IPS-18a (cell line): ENCODE data around the gene HRH3.
A peak's percentile ranks its signal among the peaks of the same experiment; 100 is the strongest.

Experiments
- H3K27ac ChIP-seq: one replicate; pipeline ENCODE4 v1.5.1; 2013; ENCODE audit warnings: low read length
- H3K27me3 ChIP-seq: one replicate; pipeline ENCODE4 v1.6.1; 2013; ENCODE audit warnings: mild to moderate bottlenecking, low read length; ENCODE audit not compliant: control insufficient read depth, insufficient read depth
- H3K36me3 ChIP-seq: one replicate; pipeline ENCODE4 v1.6.1; 2013; ENCODE audit warnings: low read depth, low read length; ENCODE audit not compliant: control insufficient read depth
- H3K4me1 ChIP-seq: one replicate; pipeline ENCODE4 v1.6.1; 2013; ENCODE audit warnings: low read depth, low read length; ENCODE audit not compliant: control insufficient read depth
- H3K4me3 ChIP-seq: one replicate; pipeline ENCODE4 v1.5.1; 2013; ENCODE audit warnings: low read length
- H3K9ac ChIP-seq: one replicate; pipeline ENCODE4 v1.6.1; 2013; ENCODE audit warnings: mild to moderate bottlenecking, low read length, moderate library complexity
- H3K9me3 ChIP-seq: one replicate; pipeline ENCODE4 v1.6.1; 2013; ENCODE audit warnings: low read depth, low read length; ENCODE audit not compliant: control insufficient read depth

Gene HRH3

GRCh38 chr20:62220666-62221568 lies 839 bp upstream of the HRH3 start:
- H3K36me3 ChIP-seq = no peaks in the 10 kb centered on the region
- H3K4me3 ChIP-seq = peak overlapping the region; percentile 49
- H3K4me1 ChIP-seq = peaks cover 10% of the 10 kb centered on the region
- H3K27me3 ChIP-seq = peaks cover 63% of the 10 kb centered on the region
- H3K27ac ChIP-seq = no peak overlapping the region
- no peak overlapping the region for H3K9ac ChIP-seq
- H3K9me3 ChIP-seq = no peaks in the 10 kb centered on the region

DNA sequence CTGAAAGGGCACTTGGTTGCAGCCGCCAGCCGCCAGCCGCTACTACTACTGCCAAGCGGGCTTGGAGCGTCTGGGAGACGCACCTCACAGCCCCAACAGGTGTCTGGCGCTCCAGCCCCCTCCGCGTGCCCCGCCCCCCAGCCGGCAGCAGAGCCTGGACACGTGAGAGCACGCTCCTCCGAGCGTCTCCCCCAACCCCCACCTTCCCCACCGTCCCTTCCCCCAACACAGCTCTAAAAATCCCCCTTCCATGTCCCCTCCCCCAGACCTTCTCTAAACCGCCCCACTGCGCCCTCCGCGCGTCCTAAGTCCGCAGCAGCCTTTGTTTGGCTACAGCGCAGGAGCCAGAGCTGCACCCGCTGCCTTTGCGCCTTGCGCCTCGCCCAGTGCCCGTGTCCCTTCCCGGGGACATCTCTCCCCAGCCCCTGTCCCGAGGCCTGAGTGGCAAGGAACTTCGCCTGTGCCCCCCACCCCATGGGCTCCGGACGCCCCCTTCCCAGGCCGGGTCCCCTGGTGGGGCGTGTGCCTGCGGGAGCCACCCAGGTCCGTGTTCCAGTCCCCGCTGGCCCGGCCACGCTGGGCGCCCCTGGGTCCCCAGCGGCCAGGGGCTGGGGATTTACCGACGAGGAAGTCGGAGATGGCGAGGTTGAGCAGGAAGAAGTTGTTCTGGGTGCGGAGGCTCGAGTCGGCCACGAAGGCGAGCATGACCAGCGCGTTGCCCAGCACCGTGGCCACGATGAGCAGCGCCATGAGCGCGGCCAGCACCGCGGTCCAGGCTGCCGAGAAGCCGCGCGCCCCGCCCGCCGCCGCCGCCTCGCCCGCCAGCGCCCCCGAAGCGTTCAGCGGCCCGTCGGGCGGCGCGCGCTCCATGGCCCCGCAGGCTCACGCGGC lies 732 bp downstream of the HRH3 start:
- peak overlapping the region; percentile 42 for H3K9ac ChIP-seq
- no peaks in the 10 kb centered on the region for H3K36me3 ChIP-seq
- peaks cover 63% of the 10 kb centered on the region for H3K27me3 ChIP-seq
- peak overlapping the region; percentile 56 for H3K4me3 ChIP-seq
- H3K27ac ChIP-seq = no peak overlapping the region
- peaks cover 10% of the 10 kb centered on the region for H3K4me1 ChIP-seq
- no peaks in the 10 kb centered on the region for H3K9me3 ChIP-seq

- H3K27me3 ChIP-seq = peaks cover 56% of the 10 kb centered on the region
These were observed 1.9 kb downstream of the HRH3 start for GRCh38 chr20:62217913-62218773.

GRCh38 chr20:62216636-62217566 lies 3.2 kb downstream of the HRH3 start:
- no peak overlapping the region for H3K27ac ChIP-seq
- H3K36me3 ChIP-seq = no peaks in the 10 kb centered on the region
- peaks cover 46% of the 10 kb centered on the region for H3K27me3 ChIP-seq
- no peaks in the 10 kb centered on the region for H3K9me3 ChIP-seq
- no peak overlapping the region for H3K4me3 ChIP-seq
- H3K4me1 ChIP-seq = peaks cover 10% of the 10 kb centered on the region
- no peak overlapping the region for H3K9ac ChIP-seq

More at GRCh38 chr20:62217913-62218773, 1.9 kb downstream of the HRH3 start:
- H3K9ac ChIP-seq = no peak overlapping the region
- no peak overlapping the region for H3K27ac ChIP-seq
- H3K4me1 ChIP-seq = peaks cover 10% of the 10 kb centered on the region
- H3K4me3 ChIP-seq = peak overlapping the region; percentile 56
- H3K9me3 ChIP-seq = no peaks in the 10 kb centered on the region
- no peaks in the 10 kb centered on the region for H3K36me3 ChIP-seq

- Histone ChIP-seq H3K36me3 (no peaks in the 10 kb centered on the region), H3K27ac (no peak overlapping the region), H3K9ac (no peak overlapping the region), H3K9me3 (no peaks in the 10 kb centered on the region), H3K4me3 (no peak overlapping the region), H3K4me1 (peaks cover 9% of the 10 kb centered on the region), H3K27me3 (peaks cover 38% of the 10 kb centered on the region)
These were observed 4.0 kb downstream of the HRH3 start for GRCh38 chr20:62215991-62216635.

GRCh38 chr20:62215020-62215990 lies 4.8 kb downstream of the HRH3 start:
- Histone ChIP-seq H3K27me3 (peaks cover 30% of the 10 kb centered on the region), H3K27ac (no peak overlapping the region)

DNA sequence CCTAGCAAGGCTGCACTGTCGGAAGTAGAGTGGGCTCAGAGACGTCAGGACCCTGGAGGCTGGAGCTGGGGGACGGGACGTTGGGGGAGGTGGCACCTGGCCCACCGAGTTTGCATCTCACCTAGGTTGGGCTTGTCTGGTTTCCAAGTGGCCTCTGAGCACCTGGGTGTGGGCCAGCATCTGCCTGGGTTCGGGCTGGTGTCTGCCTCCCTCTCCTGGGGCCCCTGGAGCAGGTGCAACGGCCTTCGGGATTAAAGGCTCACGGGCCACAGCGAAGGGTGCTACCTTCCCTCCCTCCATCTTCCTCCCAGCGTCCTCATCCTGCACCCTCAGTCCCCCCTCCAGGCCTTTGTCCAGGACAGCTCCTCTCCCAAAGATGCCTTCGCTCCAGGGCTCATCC lies 6.0 kb downstream of the HRH3 start:
- Histone ChIP-seq H3K9ac (no peak overlapping the region), H3K36me3 (no peaks in the 10 kb centered on the region), H3K27me3 (peaks cover 23% of the 10 kb centered on the region), H3K4me3 (no peak overlapping the region), H3K4me1 (peaks cover 6% of the 10 kb centered on the region), H3K27ac (no peak overlapping the region), H3K9me3 (no peaks in the 10 kb centered on the region)

More at GRCh38 chr20:62215020-62215990, 4.8 kb downstream of the HRH3 start:
- peaks cover 6% of the 10 kb centered on the region for H3K4me1 ChIP-seq
- no peaks in the 10 kb centered on the region for H3K9me3 ChIP-seq
- H3K4me3 ChIP-seq = no peak overlapping the region
- no peaks in the 10 kb centered on the region for H3K36me3 ChIP-seq
- no peak overlapping the region for H3K9ac ChIP-seq

DNA sequence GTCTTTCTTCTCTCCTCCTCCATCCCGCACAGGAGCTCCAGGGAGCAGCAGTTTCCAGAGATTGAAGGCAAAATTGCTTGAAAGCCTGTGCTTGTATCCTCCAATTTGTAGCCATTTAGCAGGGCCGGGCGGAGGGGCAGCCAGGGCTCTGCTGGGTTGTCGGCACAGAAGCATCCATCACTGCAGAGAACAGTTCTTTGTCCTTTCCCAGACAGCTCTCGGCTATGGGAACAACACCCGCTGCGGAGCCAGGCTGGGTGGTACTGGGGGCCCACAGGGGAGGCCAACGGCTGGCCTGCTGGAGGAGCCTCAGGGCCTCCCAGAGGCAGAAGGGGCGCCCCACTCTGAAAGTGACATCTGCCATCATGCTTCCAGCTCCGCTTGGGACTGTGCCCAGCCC lies 7.8 kb downstream of the HRH3 start:
- Histone ChIP-seq H3K9ac (no peak overlapping the region), H3K9me3 (no peaks in the 10 kb centered on the region), H3K4me3 (no peak overlapping the region), H3K4me1 (no peaks in the 10 kb centered on the region), H3K27ac (no peak overlapping the region), H3K36me3 (no peaks in the 10 kb centered on the region), H3K27me3 (peaks cover 5% of the 10 kb centered on the region)

GRCh38 chr20:62211769-62212288 lies 8.2 kb downstream of the HRH3 start:
- Histone ChIP-seq H3K9me3 (no peaks in the 10 kb centered on the region), H3K4me1 (no peaks in the 10 kb centered on the region), H3K9ac (no peak overlapping the region), H3K27me3 (peaks cover under 1% of the 10 kb centered on the region), H3K36me3 (no peaks in the 10 kb centered on the region), H3K27ac (no peak overlapping the region), H3K4me3 (no peak overlapping the region)
